AG04450 (cell line): Measurements from ENCODE around the gene XPNPEP2. TPM values are rescaled to one million over a fixed set of nuclear protein-coding genes. Genes with fewer than 3 reads are reported as not detected.

ENCODE experiments used
- CTCF ChIA-PET: fragments of 300-600, 350-600 bp; formaldehyde crosslinking; extraction: SDS; loops from one replicate; lab custom pipeline; 2022; ENCODE audit warnings: antibody characterized with exemption, inconsistent platforms; lab: Charles Lee
- POLR2A ChIA-PET: fragments of 350-600 bp; formaldehyde crosslinking; extraction: SDS; loops from one replicate; lab custom pipeline; 2021; ENCODE audit warnings: antibody characterized with exemption, inconsistent platforms; lab: Yijun Ruan, JAX
- DNase-seq: peaks from one replicate; pipeline ENCODE4 v3.0.0-alpha.2; 2011; ENCODE audit warnings: low read depth, low spot score
- H3K27ac ChIP-seq: one replicate; pipeline ENCODE4 v1.5.1; 2012; ENCODE audit warnings: low read depth, low read length, control low read depth
- H3K27me3 ChIP-seq: one replicate; pipeline ENCODE4 v1.6.0; 2012; ENCODE audit warnings: low read length; ENCODE audit not compliant: control insufficient read depth, insufficient read depth
- H3K4me3 ChIP-seq: 2 replicates; pipeline ENCODE4 v1.5.1; 2011; ENCODE audit warnings: mild to moderate bottlenecking, low read depth, low read length, control low read depth
- H3K9me3 ChIP-seq: 2 replicates; pipeline ENCODE4 v1.5.1; 2012; ENCODE audit warnings: low read length; ENCODE audit not compliant: control insufficient read depth, insufficient read depth
- polyA plus RNA-seq: library from polyadenylated mRNA; depleted of rRNA; stranded (reverse); fragments of >200 nt; gene quantifications from 2 replicates; pipeline ENCODE4 v1.2.3, GENCODE V29; 2011
- TF ChIP-seq, protein P1 (sequence below): IDR thresholded peaks from 2 replicates; pipeline ENCODE4 v1.5.1; 2011; ENCODE audit warnings: low read depth, low read length, control low read depth, inconsistent platforms

The XPNPEP2 gene
- polyA plus RNA-seq, 1 experiment: 0.45 TPM

GRCh38 chrX:129781680-129782495 is 43.1 kb downstream of the XPNPEP2 start:
- TF ChIP-seq, protein P1, sequence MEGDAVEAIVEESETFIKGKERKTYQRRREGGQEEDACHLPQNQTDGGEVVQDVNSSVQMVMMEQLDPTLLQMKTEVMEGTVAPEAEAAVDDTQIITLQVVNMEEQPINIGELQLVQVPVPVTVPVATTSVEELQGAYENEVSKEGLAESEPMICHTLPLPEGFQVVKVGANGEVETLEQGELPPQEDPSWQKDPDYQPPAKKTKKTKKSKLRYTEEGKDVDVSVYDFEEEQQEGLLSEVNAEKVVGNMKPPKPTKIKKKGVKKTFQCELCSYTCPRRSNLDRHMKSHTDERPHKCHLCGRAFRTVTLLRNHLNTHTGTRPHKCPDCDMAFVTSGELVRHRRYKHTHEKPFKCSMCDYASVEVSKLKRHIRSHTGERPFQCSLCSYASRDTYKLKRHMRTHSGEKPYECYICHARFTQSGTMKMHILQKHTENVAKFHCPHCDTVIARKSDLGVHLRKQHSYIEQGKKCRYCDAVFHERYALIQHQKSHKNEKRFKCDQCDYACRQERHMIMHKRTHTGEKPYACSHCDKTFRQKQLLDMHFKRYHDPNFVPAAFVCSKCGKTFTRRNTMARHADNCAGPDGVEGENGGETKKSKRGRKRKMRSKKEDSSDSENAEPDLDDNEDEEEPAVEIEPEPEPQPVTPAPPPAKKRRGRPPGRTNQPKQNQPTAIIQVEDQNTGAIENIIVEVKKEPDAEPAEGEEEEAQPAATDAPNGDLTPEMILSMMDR: no peak
- DNase-seq: no peak

GRCh38 chrX:129782706-129783105 is 43.9 kb downstream of the XPNPEP2 start:
- DNase-seq: no peak
- Histone ChIP-seq H3K27ac (no peak overlapping the region), H3K4me3 (no peak overlapping the region), H3K27me3 (peaks cover 3% of the 10 kb centered on the region), H3K9me3 (no peaks in the 10 kb centered on the region)
- POLR2A ChIA-PET: no interaction called here
- TF ChIP-seq, protein P1: no peak
- CTCF ChIA-PET: no interaction called here

More at GRCh38 chrX:129781680-129782495, 43.1 kb downstream of the XPNPEP2 start:
- no peak overlapping the region for H3K27ac ChIP-seq
- ChIA-PET CTCF (no interaction called here), POLR2A (no interaction called here)
- peaks cover 3% of the 10 kb centered on the region for H3K27me3 ChIP-seq
- H3K4me3 ChIP-seq: no peak overlapping the region
- H3K9me3 ChIP-seq: no peaks in the 10 kb centered on the region

- CTCF ChIA-PET: no interaction called here
- DNase-seq: no peak
- POLR2A ChIA-PET: no interaction called here
- H3K27ac ChIP-seq: no peak overlapping the region
- TF ChIP-seq, protein P1: no peak
- H3K9me3 ChIP-seq: no peaks in the 10 kb centered on the region
- H3K4me3 ChIP-seq: no peak overlapping the region
- peaks cover 3% of the 10 kb centered on the region for H3K27me3 ChIP-seq
Observed at GRCh38 chrX:129783291-129783713, 44.5 kb downstream of the XPNPEP2 start.

DNA sequence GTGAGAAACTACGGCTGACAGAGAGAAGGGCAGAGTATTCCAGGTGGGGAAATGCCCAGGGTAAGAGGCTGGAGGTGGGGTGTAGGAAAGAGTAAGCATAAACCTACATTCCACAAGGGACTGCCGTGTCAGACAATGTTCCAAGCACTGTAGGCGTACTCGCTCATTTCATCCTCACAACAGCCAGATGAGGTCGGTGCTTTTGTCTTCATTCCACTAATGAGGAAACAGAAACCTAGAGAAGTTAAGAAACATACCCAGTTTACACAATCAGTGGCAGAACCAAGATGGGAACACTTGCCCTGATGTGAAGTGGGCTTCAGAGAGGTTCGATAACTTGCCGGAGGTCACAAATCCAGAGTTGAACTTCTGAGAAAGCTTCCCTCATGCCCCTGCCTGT is 45.6 kb downstream of the XPNPEP2 start:
- DNase-seq: no peak
- Histone ChIP-seq H3K27me3 (peaks cover 3% of the 10 kb centered on the region), H3K27ac (no peak overlapping the region), H3K4me3 (no peak overlapping the region), H3K9me3 (no peaks in the 10 kb centered on the region)
- POLR2A ChIA-PET: no interaction called here
- CTCF ChIA-PET: interaction anchor here (0.6 kb wide), 1 partner anchor 546 kb away, joined by 3 read pairs; no protein-coding TSS in a partner anchor
- TF ChIP-seq, protein P1: no peak
